22Rv1 (cell line): Measurements from ENCODE around the gene CTCF.

Experiments
- CTCF ChIP-seq: fragments of 450-650 bp; IDR thresholded peaks from 2 replicates; pipeline ENCODE4 v1.5.1; 2017; ENCODE audit warnings: mild to moderate bottlenecking
- ZFX ChIP-seq: fragments of 450-650 bp; IDR thresholded peaks from 2 replicates; pipeline ENCODE4 v1.6.1; 2017; ENCODE audit warnings: antibody characterized with exemption, borderline replicate concordance

DNA sequence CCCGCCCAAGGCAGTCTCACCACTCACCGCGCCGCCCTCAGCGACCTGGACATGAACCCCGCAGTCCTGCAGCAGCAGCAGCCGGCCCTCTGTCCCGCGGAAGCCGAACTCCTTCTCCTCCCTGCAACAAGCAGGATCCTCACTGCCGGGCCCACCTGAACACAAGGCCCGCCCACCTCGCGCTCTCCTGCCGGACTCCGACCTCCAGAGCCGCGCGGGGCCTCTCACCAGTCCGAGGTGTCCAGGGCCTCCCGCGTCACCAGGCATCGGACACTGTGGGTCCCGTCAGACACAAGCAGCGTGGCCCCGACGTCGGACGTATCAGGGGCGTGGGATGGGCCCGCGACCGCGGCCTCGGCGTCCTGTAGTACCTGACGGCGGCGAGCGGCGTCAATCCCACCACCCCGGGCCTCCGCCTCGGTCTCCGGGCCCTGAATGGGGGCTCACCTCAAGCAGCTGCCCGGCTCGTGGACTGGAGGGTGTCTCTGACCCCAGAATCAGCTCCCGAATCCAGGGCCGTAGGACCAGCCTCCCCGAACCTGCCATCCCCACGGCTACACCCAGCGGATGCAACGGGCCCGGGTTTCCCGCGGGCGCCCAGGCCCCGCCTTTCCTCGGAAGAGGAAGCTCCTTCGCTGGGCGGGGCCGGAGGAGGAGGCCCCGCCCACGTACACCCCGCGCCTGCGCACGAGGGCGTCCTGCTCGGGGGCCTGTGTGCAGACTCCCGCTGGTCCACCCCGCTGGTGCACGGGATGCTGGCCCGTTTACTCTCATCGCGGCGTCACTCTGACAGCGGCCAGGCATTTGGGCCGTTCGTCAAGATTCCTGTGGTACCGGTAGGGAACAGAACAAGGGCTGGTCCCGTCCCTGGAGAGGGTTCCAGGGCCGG is 97.6 kb downstream of the CTCF start, which contains the start of gene ACD:
- no peak for TF ChIP-seq CTCF
- TF ChIP-seq ZFX: no peak
